Mucosa of gallbladder (tissue), 1 donor: Measurements from ENCODE around the gene CNPY1. TPM values are rescaled to one million over a fixed set of nuclear protein-coding genes. Genes with fewer than 3 reads are reported as not detected.

Experiments
- DNase-seq: peaks from one replicate; pipeline ENCODE4 v3.0.0-alpha.2; 2020; ENCODE audit warnings: low spot score
- total RNA-seq: library from RNA; stranded (reverse); gene quantifications from one replicate; pipeline ENCODE4 v1.2.1, GENCODE V29; 2021
- donor health status: DM: no; HTN: no; CAD: no.

The CNPY1 gene
- total RNA-seq, 1 donor from 2014 or later = not detected

GRCh38 chr7:155512246-155512887, 34.0 kb downstream of the CNPY1 start:
- DNase-seq = no peak

- DNase-seq = no peak
Observed at GRCh38 chr7:155511702-155511996, 34.7 kb downstream of the CNPY1 start.

- no peak for DNase-seq
Observed at GRCh38 chr7:155510975-155511701, 35.2 kb downstream of the CNPY1 start.

- DNase-seq = no peak
Observed at GRCh38 chr7:155509725-155510551, 36.4 kb downstream of the CNPY1 start.

GRCh38 chr7:155509359-155509724, 37.0 kb downstream of the CNPY1 start:
- DNase-seq = no peak

GRCh38 chr7:155508376-155509358, 37.7 kb downstream of the CNPY1 start:
- no peak for DNase-seq

- DNase-seq = no peak
Observed at GRCh38 chr7:155507576-155507975, 38.8 kb downstream of the CNPY1 start.

GRCh38 chr7:155506854-155507337, 39.5 kb downstream of the CNPY1 start:
- DNase-seq = no peak

DNA sequence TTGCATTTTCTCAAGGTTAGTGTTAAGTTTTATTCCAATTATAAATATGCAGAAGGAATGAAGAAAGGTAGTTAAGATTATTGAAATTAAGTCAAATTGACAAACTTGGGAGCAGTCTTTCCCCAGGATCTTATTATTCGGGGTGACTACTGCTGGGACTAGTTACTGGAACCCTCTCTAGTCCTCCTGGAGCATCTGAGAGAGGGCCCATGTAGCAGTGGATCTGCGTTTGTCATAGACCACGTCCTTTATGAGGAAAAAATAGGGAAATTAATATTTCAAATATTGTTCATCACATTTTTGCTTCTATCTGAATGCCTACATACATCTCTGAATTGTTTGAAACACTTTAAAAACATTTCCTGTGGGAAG, 41.0 kb downstream of the CNPY1 start:
- DNase-seq = no peak

GRCh38 chr7:155497149-155497901, 49.0 kb downstream of the CNPY1 start:
- no peak for DNase-seq

DNA sequence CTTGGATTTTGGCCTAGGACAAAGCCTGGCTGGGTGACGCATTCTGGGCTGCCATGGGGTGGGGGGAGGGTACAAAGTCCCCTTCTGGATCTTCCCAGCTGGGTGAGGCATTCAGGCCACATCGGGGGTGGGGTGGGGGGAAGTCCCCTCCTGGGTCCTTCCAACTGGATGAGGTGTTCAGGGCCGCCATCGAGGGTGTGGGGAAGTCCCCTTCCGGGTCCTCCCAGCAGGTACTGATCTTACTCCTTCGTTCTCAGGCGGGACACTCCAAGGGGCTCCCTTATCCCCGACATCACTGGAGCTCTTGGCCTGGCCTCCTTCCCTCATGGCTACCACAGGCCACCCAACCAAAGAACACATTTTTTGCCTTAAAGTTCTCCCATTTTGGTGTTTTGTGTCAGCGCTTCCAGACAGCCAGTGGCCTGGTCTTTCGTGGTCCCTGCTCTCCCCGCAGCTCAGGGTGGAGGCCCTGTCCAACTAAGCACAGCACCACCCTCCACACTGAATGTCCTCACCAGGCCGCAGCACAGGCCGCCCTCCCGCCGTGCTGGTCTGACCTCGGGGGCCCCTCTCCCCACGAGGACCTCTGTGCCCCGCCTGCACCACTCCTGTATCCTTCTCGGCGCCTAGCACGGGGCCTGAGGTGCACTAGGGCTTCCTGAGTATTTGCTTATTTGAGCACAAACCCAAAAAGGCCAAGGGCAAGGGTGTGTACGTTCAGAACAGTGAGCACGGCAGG, 49.9 kb downstream of the CNPY1 start:
- no peak for DNase-seq

DNA sequence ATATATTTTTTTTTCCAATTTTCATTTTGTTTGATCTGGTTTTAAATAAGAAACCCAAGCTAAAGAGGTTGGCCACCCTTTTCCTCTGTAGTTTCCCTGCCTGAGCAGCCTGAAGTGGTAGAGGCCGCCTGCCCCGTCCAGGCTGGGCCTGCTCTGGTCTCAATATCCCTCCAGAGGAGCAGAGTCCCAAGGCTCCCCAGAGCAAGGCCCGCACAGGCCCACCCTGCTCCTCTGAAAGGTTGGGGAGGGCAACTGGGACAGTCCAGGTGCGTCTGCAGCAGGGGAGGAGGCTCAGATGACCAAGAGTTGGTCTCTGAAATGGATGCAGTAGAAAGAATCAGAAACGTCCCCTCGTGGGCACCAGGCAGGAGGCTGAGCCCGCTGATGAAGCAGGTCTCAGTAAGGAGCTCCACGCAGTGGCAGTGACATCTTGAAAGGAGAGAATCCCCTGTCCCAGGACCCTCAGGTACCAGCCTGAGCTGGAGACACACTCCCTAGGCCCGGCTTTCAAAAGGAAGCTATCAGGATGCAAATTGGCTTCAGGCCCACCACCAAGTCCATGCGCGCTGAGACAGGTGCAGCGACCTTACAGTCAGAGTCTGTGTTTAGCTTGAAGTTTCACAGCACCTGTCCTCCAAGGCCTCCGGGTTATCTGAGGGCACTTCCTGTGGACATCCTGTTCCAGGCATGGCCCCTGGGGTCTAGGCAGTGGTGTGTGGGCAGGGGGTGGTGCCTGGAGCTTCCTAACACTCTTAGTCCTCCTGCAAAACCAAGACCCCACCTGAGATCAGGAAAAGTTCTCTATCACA, 50.7 kb downstream of the CNPY1 start:
- no peak for DNase-seq

GRCh38 chr7:155494551-155494950, 51.8 kb downstream of the CNPY1 start:
- DNase-seq = no peak

- no peak for DNase-seq
Observed at GRCh38 chr7:155493744-155494538, 52.4 kb downstream of the CNPY1 start.

DNA sequence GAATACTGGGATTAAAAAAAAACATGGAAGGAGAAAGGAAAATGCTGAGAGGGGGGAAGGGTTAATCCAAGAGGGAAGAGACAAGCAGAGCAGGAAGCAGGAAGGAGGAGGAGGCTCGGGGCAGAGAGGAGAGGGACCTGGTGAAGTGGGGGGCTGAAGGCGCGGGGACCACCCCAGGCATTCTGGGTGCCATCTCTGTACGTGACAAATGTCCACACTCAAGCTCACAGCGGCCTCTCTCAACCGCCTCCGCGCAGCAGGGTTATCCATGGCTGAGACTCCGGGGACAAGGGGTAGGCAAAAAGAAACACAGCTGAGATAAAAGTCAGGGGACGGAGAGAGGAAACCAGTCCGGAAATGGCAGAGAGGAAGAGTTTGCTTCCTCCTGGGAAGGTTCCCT, 54.5 kb downstream of the CNPY1 start:
- DNase-seq = no peak

- DNase-seq = peak; percentile 49
Observed at GRCh38 chr7:155490697-155491628, 55.4 kb downstream of the CNPY1 start.
